K562 (cell line): ENCODE results near the gene HIVEP1. TPM values are rescaled to one million over a fixed set of nuclear protein-coding genes. Genes with fewer than 3 reads are reported as not detected.

Source experiments
- ATF7 ChIP-seq: fragments of 450-650 bp; IDR thresholded peaks from 2 replicates; pipeline ENCODE4 v1.7.1; 2014; ENCODE audit warnings: mild to moderate bottlenecking, moderate library complexity
- BRCA1 ChIP-seq, 2 experiments: fragments of 450-650 bp in 1 of 2; sonication (generic) in 1 of 2; formaldehyde crosslinking in 1 of 2; IDR thresholded peaks; 2 replicates each; pipeline versions ENCODE4 v1.5.0 to v1.6.1; 2017 to 2020; ENCODE audit warnings: mild to moderate bottlenecking in 1 of 2, missing genetic modification reagents in 1 of 2
- BRD4 ChIP-seq: fragments of 200-600 bp; sonication (generic); IDR thresholded peaks from 2 replicates; pipeline ENCODE4 v1.6.1; 2017; ENCODE audit warnings: inconsistent platforms
- BRF1 ChIP-seq: IDR thresholded peaks from 3 replicates; pipeline ENCODE4 v1.6.1; 2011; ENCODE audit warnings: borderline replicate concordance, mild to moderate bottlenecking; ENCODE audit not compliant: insufficient read length; ENCODE audit errors: extremely low read depth
- EWSR1 ChIP-seq: fragments of 450-650 bp; IDR thresholded peaks from 2 replicates; pipeline ENCODE4 v1.6.1; 2018; ENCODE audit warnings: borderline replicate concordance, mild to moderate bottlenecking, low read depth, moderate library complexity; ENCODE audit not compliant: partially characterized antibody
- GATAD2A ChIP-seq: fragments of 450-650 bp; IDR thresholded peaks from 2 replicates; pipeline ENCODE4 v1.6.1; 2017
- GTF2F1 ChIP-seq: IDR thresholded peaks from 2 replicates; pipeline ENCODE4 v1.6.1; 2011; ENCODE audit warnings: low read depth, low read length, improper control_type of control experiment
- NFYB ChIP-seq: IDR thresholded peaks from 2 replicates; pipeline ENCODE4 v1.6.1; 2011; ENCODE audit warnings: mild to moderate bottlenecking, moderate library complexity; ENCODE audit not compliant: insufficient read length; ENCODE audit errors: extremely low read depth
- RBM39 ChIP-seq: fragments of 200-400 bp; formaldehyde crosslinking; optimal IDR thresholded peaks from 2 replicates; pipeline ENCODE3; 2018; ENCODE audit warnings: low read depth, low read length
- RCOR1 ChIP-seq, 2 experiments: IDR thresholded peaks; 2 replicates each; pipeline ENCODE4 v1.6.1; 2012; ENCODE audit warnings: low read depth in 2 of 2, low read length in 2 of 2, borderline replicate concordance in 1 of 2, improper control_type of control experiment in 1 of 2
- SIN3B ChIP-seq: fragments of 450-650 bp; IDR thresholded peaks from 2 replicates; pipeline ENCODE4 v1.6.1; 2017; ENCODE audit warnings: low read depth, mild to moderate bottlenecking, moderate library complexity
- SIRT6 ChIP-seq: IDR thresholded peaks from one replicate; pipeline ENCODE4 v1.6.1; 2012; ENCODE audit warnings: low read depth, mild to moderate bottlenecking, control low read depth, inconsistent platforms, low read length, moderate library complexity
- SMAD1 ChIP-seq: fragments of 150-350 bp; IDR thresholded peaks from 2 replicates; pipeline ENCODE4 v1.6.1; 2014; ENCODE audit warnings: low read length, low read depth; ENCODE audit not compliant: partially characterized antibody
- SRSF1 ChIP-seq: fragments of 200-400 bp; formaldehyde crosslinking; IDR thresholded peaks from 2 replicates; pipeline ENCODE4 v1.6.1; 2017; ENCODE audit warnings: mild to moderate bottlenecking, low read depth, low read length, moderate library complexity
- ZNF436 ChIP-seq: fragments of 250-450, 450-650 bp; sonication (Bioruptor Pico); formaldehyde crosslinking; IDR thresholded peaks from 2 replicates; pipeline ENCODE4 v1.7.0; 2020; ENCODE audit warnings: mild to moderate bottlenecking
- polyA plus RNA-seq, 8 experiments: library from polyadenylated mRNA; depleted of rRNA in 4 of 8; stranded (reverse) in 5 of 8; unstranded in 3 of 8; fragments of >200 nt; fragmentation: Nextera tagmentation in 2 of 8; fragmentation: Illumina TruSeq in 1 of 8; extraction: Ambion mirVana in 2 of 8; extraction: Trizol in 1 of 8; gene quantifications; 2 replicates each; pipeline versions ENCODE4 v1.2.1 to v1.2.3, GENCODE V29; 2011 to 2014; ENCODE audit warnings: inconsistent platforms in 1 of 8, missing spikeins in 1 of 8
- total RNA-seq, 7 experiments: library from RNA; depleted of rRNA in 6 of 7; stranded (reverse); fragments of >200 nt in 6 of 7; fragmentation: Illumina TruSeq in 2 of 7; extraction: Trizol in 2 of 7; gene quantifications; 2 replicates each; pipeline versions ENCODE4 v1.2.1 to v1.2.3, GENCODE V29; 2011 to 2021; ENCODE audit warnings: low replicate concordance in 1 of 7
- TF ChIP-seq, protein P1 (sequence below): sonication (generic); formaldehyde crosslinking; IDR thresholded peaks from 2 replicates; pipeline ENCODE4 v1.8.0; 2023; ENCODE audit warnings: mild to moderate bottlenecking, missing genetic modification reagents
- TF ChIP-seq, protein P2 (sequence below): fragments of 450-650 bp; IDR thresholded peaks from 2 replicates; pipeline ENCODE4 v1.6.1; 2017; ENCODE audit warnings: mild to moderate bottlenecking, moderate library complexity
- TF ChIP-seq, protein P3 (sequence below): fragments of 450-650 bp; IDR thresholded peaks from 2 replicates; pipeline ENCODE4 v1.7.1; 2018; ENCODE audit warnings: mild to moderate bottlenecking, low read depth; ENCODE audit not compliant: partially characterized antibody
- TF ChIP-seq, protein P4 (sequence below): fragments of 450-650 bp; IDR thresholded peaks from 2 replicates; pipeline ENCODE4 v1.6.1; 2016; ENCODE audit warnings: low read depth, mild to moderate bottlenecking, moderate library complexity

Gene HIVEP1
- total and polyA plus RNA-seq, 9 of the 15 experiments (the other 6 are each of a cell fraction or from before 2014, with no cell fraction given), result 6.0 to 33.3 (median 21.7) TPM

DNA sequence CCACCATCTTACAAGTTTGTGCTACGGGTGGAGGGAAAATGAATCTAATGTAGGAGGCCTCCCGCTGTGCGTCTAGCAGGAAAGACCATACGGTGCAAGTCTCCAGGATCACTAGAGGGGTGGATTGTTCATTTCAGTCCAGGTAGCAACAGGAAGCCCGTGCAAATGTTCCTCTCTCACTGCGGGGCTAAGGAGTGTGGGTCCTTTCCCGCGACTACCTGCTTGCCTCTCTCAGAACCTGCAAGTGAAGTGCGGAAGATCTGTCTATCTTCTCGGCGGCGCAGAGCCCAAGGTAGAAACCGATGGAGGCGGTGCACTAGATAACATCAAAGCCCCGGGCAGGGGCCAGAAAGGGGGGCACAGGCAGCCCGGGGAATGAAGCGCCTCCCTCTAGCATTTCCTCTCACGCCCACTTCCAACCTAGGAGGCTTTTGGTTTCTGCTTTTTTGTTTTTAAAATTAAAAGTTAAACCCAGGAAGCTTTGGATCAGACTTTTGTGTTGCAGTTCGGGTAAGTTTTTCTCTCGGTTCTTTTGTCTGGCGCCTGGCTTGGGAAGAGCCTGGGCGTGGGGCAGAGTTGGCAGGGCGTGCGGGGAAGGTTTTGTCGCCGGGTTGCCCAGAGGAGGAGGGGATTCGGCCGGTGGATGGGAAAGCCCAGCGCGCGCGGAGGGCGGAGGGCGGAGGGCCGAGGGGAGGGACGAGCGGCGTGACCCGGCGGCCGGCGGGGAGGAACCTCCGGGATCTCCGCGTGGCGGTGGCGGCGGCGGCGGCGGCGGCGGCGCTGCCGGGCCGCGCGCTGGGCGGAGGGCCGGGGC, 3.5 kb upstream of the HIVEP1 start (continued):
- TF ChIP-seq, protein P1, sequence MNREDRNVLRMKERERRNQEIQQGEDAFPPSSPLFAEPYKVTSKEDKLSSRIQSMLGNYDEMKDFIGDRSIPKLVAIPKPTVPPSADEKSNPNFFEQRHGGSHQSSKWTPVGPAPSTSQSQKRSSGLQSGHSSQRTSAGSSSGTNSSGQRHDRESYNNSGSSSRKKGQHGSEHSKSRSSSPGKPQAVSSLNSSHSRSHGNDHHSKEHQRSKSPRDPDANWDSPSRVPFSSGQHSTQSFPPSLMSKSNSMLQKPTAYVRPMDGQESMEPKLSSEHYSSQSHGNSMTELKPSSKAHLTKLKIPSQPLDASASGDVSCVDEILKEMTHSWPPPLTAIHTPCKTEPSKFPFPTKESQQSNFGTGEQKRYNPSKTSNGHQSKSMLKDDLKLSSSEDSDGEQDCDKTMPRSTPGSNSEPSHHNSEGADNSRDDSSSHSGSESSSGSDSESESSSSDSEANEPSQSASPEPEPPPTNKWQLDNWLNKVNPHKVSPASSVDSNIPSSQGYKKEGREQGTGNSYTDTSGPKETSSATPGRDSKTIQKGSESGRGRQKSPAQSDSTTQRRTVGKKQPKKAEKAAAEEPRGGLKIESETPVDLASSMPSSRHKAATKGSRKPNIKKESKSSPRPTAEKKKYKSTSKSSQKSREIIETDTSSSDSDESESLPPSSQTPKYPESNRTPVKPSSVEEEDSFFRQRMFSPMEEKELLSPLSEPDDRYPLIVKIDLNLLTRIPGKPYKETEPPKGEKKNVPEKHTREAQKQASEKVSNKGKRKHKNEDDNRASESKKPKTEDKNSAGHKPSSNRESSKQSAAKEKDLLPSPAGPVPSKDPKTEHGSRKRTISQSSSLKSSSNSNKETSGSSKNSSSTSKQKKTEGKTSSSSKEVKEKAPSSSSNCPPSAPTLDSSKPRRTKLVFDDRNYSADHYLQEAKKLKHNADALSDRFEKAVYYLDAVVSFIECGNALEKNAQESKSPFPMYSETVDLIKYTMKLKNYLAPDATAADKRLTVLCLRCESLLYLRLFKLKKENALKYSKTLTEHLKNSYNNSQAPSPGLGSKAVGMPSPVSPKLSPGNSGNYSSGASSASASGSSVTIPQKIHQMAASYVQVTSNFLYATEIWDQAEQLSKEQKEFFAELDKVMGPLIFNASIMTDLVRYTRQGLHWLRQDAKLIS (CRISPR knock-in tag), result peak; percentile 80
- TF ChIP-seq SMAD1, result peak; percentile 87
- TF ChIP-seq RCOR1 (IDR thresholded peaks at IDR 0.05; ENCODE audit: borderline replicate concordance in 1 of 2, low read depth in 2 of 2, low read length in 2 of 2), result peak; percentile 40 to 67; a peak in 3 of 4 replicates
- peak; percentile 34; the same call in 1 of the 2 replicates for TF ChIP-seq GTF2F1
- TF ChIP-seq, protein P2, sequence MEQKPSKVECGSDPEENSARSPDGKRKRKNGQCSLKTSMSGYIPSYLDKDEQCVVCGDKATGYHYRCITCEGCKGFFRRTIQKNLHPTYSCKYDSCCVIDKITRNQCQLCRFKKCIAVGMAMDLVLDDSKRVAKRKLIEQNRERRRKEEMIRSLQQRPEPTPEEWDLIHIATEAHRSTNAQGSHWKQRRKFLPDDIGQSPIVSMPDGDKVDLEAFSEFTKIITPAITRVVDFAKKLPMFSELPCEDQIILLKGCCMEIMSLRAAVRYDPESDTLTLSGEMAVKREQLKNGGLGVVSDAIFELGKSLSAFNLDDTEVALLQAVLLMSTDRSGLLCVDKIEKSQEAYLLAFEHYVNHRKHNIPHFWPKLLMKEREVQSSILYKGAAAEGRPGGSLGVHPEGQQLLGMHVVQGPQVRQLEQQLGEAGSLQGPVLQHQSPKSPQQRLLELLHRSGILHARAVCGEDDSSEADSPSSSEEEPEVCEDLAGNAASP, result no peak
- TF ChIP-seq SIRT6, result no peak
- TF ChIP-seq ZNF436 (CRISPR knock-in tag), result no peak
- TF ChIP-seq RBM39, result no peak
- peak; percentile 82; the same call in 1 of the 2 replicates for TF ChIP-seq BRD4
- TF ChIP-seq SIN3B, result no peak
- peak; percentile 81; the same call in 1 of the 2 replicates for TF ChIP-seq GATAD2A
- TF ChIP-seq ATF7, result peak; percentile 77; the same call in 1 of the 2 replicates
- TF ChIP-seq BRCA1 (IDR thresholded peaks at IDR 0.05), result no peak
- TF ChIP-seq BRCA1 (CRISPR knock-in tag; IDR thresholded peaks at IDR 0.05), result no peak
- TF ChIP-seq EWSR1, result no peak
- no peak for TF ChIP-seq BRF1
- TF ChIP-seq, protein P3, sequence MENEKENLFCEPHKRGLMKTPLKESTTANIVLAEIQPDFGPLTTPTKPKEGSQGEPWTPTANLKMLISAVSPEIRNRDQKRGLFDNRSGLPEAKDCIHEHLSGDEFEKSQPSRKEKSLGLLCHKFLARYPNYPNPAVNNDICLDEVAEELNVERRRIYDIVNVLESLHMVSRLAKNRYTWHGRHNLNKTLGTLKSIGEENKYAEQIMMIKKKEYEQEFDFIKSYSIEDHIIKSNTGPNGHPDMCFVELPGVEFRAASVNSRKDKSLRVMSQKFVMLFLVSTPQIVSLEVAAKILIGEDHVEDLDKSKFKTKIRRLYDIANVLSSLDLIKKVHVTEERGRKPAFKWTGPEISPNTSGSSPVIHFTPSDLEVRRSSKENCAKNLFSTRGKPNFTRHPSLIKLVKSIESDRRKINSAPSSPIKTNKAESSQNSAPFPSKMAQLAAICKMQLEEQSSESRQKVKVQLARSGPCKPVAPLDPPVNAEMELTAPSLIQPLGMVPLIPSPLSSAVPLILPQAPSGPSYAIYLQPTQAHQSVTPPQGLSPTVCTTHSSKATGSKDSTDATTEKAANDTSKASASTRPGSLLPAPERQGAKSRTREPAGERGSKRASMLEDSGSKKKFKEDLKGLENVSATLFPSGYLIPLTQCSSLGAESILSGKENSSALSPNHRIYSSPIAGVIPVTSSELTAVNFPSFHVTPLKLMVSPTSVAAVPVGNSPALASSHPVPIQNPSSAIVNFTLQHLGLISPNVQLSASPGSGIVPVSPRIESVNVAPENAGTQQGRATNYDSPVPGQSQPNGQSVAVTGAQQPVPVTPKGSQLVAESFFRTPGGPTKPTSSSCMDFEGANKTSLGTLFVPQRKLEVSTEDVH, result peak; percentile 54
- TF ChIP-seq, protein P4, sequence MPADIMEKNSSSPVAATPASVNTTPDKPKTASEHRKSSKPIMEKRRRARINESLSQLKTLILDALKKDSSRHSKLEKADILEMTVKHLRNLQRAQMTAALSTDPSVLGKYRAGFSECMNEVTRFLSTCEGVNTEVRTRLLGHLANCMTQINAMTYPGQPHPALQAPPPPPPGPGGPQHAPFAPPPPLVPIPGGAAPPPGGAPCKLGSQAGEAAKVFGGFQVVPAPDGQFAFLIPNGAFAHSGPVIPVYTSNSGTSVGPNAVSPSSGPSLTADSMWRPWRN, result peak; percentile 47; the same call in 1 of the 2 replicates
- peak; percentile 93 for TF ChIP-seq SRSF1
- no peak for TF ChIP-seq NFYB
